Amygdala (tissue), 56 donors: Measurements from ENCODE around the gene ARNT2.
A peak's percentile ranks its signal among the peaks of the same experiment; 100 is the strongest.
"Not testable (repeated sequence)": the region's sequence is repeated elsewhere in the genome, so short reads cannot be mapped to it uniquely, and the experiment has no call there.

ENCODE experiments used
- DNase-seq, 56 donors: peaks; one replicate each; lab custom pipeline; 2025; lab: John Stamatoyannopoulos, UW

ARNT2 gene

GRCh38 chr15:80404057-80404760 is at the start of gene ARNT2:
Gene ARNT2, plus strand, starts transcription at chr15:80404382. Its CDS starts 134 bp downstream, at chr15:80404516.
- peak in 37 of 56 donors; percentile 40 to 82 (median 64) for DNase-seq

GRCh38 chr15:80367094-80367493 is 37.1 kb upstream of the ARNT2 start:
- no peak for DNase-seq

DNA sequence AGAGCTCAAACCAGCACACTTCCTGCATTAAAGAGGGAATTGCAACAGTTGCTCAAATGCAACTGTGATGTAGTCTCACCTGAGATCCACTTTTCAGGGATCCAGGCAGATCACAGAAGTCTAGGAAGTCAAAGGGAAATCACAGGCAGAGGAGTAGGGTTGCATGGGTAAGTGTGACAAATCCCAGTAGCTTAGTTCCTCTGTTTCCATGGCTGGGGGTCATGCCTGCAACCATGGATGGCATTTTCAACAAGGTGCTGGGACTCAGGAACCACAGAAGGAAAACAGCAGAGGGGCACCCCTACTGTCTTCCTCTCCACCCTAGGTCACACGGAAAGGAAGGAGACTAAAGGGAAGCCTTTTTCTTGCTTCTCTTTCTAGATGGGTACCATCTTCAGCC is 36.5 kb upstream of the ARNT2 start:
- no peak for DNase-seq

DNA sequence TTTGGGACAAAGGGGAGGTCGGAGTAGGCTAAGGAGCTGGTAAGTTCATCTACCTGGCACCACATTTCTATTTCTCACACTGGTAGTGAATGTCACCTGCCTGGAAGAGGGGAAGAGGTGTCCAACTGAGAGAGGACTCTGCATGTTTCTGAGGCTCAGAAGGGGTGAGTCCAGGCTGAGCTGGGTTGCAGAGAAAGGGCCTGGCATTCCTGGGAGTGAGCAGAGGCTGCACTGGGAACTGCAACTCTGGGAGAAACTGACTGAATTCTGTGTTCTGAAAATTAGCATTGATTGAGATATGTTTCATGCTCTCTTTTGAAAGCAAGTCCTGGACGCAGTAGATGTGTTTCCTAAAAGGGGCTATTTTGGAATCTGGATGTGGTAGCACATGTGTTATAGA is 32.3 kb upstream of the ARNT2 start:
- no peak for DNase-seq

DNA sequence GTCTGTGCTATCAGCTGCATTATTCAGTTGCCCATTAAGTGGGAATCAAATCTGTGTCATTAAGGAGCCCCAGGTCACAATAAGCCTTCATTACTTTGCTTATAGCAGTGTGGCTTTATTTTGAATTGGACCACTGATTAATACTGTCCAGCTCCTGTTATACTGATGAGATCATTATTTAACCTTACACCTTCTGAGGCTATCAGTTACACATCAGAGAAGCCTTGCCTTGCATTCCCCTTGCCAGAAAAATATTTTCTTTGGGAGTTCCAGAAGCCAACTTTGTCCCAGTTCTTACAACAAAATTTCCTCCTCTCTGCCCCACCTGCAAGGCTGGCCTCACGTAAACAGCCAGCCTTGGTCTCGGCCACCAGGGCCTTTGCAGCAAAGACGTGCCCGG is 29.7 kb upstream of the ARNT2 start:
- DNase-seq, result no peak

DNA sequence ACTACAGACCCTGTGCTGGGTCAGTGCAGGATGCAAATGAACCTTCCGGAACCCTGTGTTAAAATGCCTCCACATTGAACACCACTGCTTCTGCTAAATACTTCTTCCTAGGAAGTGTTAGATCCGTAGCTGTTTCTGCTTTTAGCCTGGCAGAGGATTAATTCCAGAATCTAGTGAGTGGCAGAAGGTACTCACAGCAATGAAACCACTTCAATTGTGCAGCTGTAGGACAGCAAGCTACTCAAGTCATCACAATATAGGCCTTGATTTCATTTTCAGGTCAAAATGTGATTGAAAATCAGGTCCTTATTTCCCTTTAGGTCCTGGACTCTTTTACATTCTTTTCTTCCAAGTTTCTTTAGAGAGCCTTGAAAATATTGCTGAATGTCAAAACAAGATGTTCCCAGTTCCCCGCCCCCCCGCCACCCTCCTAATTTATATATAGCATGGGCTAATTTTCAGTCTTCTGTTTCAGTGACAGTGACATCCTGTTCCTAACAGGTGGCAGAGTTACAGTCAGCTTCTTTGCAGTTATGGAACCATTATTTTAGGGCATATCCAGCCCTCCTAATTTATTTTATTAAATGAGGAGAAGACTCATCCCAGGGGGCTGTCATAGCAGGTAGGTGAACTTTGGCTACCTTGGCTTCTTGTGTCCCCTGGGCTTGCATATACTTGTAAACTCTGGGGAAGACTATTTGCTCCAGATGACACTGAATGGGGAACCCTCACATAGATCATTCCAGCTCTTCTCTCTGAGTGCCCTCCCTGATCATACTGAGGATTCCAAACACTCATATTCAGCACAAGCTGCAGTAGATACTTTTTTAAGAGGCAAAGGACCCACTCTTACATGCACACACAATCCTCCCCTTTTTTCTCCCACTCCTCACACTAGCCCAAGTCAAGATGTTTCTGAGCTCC is 28.0 kb upstream of the ARNT2 start:
- peak in 4 of 56 donors; percentile 16 to 26 (median 21) for DNase-seq

GRCh38 chr15:80379693-80380092 is 24.5 kb upstream of the ARNT2 start:
- peak in 6 of 56 donors; percentile 3 to 37 (median 20) for DNase-seq

DNA sequence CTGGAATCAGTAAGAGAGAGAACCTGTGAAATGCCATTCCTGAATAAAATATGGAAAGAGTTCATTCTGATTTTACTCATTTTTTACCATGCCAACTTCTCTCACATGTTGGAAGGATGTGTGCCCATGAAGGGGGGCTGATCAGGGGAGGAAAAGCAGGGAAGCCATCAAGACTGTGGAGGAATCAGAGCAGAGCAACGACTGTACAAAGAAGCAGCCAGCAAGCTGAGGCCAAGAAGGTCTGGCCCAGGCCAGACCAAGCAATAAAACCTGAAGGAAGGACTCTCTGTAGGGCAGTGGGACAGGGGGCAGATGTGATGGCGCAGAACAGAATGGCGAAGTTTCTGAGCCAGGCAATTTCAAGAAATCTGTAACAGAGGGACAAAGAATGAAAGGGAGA is 24.0 kb upstream of the ARNT2 start:
- DNase-seq, result peak in 3 of 56 donors; percentile 4 to 43 (median 9)

DNA sequence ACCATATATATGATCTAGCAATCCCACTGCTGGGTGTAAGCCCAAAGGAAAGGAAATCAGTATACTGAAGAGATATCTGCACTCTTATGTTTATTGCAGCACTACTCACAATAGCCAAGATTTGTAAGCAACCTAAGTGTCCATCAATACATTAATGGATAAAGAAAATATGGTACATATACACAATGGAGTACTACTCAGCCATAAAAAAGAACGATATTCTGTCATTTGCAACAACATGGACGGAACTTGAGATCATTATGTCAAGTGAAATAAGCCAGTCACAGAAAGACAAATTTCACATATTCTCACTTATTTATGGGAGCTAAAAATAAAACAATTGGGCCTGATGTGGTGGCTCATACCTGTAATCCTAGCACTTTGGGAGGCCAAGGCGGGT is 21.9 kb upstream of the ARNT2 start:
- DNase-seq, result no peak

DNA sequence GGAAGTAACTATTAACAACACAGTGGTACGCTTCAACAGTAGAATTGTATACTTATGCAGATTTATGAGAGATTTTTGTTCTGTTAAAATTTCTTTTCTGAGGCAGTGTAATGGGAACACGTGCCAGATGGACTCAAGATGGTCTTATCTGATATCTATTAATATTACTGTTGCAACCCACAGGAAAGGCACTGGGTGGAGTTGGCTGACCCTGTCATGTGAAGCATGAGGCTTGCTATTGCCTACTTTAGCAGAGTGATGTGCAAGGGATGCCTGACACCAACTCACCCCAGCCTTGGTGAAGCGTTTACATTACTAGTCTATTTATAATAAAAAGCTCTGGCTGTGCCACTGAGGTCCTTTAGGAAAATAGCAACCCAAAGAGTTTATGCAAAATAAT is 19.8 kb upstream of the ARNT2 start:
- DNase-seq, result no peak

DNA sequence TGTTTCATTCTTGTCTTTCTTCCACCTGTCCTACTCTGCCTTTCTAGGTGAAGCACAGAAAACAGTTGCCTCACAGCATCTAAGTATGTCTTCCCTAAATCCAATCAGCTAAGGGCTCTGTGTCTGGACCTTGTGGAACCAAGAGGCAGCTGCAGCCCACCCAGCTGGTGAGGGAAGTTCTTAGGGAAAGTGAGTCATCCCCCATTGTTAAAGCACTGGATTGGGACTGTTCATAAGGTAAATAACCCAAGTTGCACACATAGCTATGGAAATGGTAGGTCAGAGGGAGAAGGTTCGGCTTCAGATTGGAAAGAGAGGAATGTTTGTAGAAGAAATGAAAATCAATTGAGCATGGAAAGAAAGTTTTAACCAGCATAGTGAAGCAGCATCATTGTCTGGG is 18.0 kb upstream of the ARNT2 start:
- DNase-seq, result no peak

DNA sequence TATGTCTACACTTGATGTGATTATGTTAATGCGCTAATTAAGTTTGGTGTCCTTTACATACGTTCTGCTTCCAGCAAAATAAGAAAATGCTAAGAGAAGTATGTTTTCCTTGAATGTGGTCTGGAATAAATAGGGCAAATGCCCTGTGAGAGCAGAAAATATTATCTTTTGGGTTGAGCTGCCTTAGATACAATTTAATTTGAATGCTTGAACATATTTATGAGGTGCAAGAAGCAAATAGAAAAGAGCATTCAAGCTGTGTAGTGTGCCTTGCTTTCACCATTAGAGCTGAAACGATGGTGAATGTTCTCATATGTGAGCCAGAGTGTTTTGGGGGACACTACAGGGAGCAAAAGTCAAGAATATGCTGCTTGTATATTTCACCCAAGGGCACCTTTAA is 15.9 kb upstream of the ARNT2 start:
- no peak for DNase-seq

- DNase-seq, result no peak
Measured at GRCh38 chr15:80389370-80389769, 14.8 kb upstream of the ARNT2 start.

- DNase-seq, result not testable (repeated sequence)
Measured at GRCh38 chr15:80390942-80391341, 13.2 kb upstream of the ARNT2 start.

GRCh38 chr15:80395616-80396015 is 8.6 kb upstream of the ARNT2 start:
- DNase-seq, result no peak

GRCh38 chr15:80396096-80396495 is 8.1 kb upstream of the ARNT2 start:
- no peak for DNase-seq

GRCh38 chr15:80399508-80399907 is 4.7 kb upstream of the ARNT2 start:
- no peak for DNase-seq

DNA sequence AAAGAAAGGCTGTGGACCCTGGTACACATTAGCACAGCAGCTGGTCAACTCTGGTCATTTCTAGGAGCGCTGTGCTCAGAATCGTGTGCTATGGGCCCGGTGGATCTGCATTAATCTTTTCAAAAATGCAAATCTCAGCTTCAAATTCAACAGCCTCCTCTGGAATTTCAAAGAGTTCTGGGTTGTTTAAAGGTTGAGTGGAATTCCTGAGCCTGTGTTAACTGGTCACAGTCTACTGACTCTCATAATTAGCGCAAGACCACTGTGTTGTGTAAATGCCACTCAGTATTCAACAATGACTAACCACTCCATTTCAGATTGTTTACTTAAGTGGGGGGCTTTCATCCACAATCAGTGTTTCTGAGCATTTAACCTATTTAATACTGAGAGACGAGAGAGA is 2.7 kb upstream of the ARNT2 start:
- no peak for DNase-seq

DNA sequence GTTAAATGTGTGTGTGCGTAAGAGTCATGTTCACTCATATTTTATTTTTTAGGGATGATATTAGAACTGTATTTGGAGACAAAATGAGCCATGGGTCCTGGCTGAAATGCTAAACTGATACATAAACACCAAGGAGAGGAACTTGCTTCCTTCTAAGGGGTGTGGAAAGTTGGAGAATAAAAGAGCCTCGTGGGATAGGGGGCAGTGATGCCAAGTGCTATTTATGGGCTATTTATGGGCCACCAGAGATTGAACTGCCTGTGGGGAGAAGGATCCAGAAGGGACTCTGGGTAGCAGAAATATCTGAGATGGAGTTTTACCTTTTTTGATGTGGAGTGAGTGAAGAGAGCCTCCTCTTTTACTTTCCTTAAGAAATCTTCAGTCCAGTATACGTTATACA is 1.8 kb upstream of the ARNT2 start:
- DNase-seq, result no peak

DNA sequence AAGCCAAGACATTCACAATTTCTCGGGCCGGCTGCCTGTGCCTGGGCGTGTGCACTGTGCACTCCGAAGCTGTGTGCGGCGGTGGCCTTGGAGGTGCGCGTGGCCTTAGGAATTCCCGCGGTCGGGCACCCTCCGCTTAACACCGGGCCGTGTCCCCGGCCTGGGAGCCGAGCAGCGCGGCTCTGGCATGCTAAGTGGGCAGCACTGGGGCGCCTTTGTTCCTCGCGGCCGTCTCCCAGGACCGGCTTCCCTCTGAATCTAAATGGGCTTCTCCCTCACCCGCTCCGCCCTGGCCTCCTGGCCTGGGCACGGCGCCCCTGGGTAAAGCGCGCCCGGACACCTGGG is 498 bp upstream of the ARNT2 start:
- peak in 49 of 56 donors; percentile 28 to 86 (median 67) for DNase-seq

DNA sequence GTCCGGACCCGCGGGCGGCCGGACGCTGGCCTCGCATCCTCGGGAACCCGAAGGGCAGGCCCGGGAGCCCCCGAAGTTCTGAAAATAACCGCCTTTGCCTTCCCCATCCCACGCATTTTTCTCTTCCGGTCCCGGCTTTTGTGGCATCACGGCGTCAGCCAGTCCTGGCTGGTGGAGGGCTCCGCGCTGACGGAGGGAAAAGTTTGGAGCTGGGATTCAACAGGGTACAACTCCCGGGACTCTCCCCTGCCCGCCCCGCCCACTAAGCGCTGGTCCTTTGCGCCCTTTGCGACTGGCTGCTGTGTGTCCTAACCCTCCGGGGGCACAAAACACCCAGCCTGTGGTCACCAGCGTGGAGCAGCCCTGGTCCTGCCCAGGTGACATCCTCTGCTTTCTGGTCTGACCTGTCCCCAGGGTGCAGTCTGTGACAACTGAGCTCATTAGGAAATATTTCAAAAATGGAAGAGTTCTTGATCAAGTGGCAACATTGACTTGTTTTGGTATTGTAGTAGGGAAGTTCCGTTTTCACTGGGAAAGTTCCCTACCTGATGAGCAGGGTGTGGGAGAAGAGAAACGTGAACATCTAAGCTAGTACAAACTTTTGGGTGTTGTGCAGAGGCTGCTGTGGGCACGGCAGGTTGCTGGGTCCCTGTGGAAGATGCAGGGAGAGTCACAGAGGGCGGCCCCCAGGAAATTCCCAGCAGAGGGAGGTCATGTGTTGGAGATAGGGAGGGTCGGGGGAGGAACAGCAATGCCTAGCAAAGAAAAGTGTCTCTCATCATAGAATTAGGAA is 775 bp downstream of the ARNT2 start:
- DNase-seq, result peak in 46 of 56 donors; percentile 21 to 75 (median 52)
